Neural cell (in vitro differentiated cells): ENCODE data around the gene CELF4. TPM values are rescaled to one million over a fixed set of nuclear protein-coding genes. Genes with fewer than 3 reads are reported as not detected.

Experiments
- H2AFZ ChIP-seq: fragments of 200-600, 300-800 bp; sonication (generic), shearing (Covaris generic); 2 replicates; pipeline ENCODE4 v1.6.0; 2014; ENCODE audit warnings: low read depth, mild to moderate bottlenecking, antibody characterized with exemption, low read length, moderate library complexity
- H3F3A ChIP-seq: fragments of 200-600 bp; shearing (Covaris generic); 2 replicates; pipeline ENCODE4 v1.6.1; 2016; ENCODE audit warnings: mild to moderate bottlenecking, moderate library complexity, mixed read lengths, antibody characterized with exemption, low read length; ENCODE audit not compliant: insufficient read depth, poor library complexity, severe bottlenecking
- H3K27ac ChIP-seq: fragments of 200-600, 300-800 bp; sonication (generic), shearing (Covaris generic); 2 replicates; pipeline ENCODE4 v1.5.1; 2014; ENCODE audit warnings: mild to moderate bottlenecking, low read length, moderate library complexity
- H3K27me3 ChIP-seq: fragments of 300-800, 200-600 bp; sonication (generic), shearing (Covaris generic); 2 replicates; pipeline ENCODE4 v1.6.0; 2014; ENCODE audit warnings: mild to moderate bottlenecking, low read depth, low read length, moderate library complexity; ENCODE audit not compliant: insufficient read depth
- H3K36me3 ChIP-seq: fragments of 300-800, 200-600 bp; sonication (generic), shearing (Covaris generic); 2 replicates; pipeline ENCODE4 v1.5.1; 2014; ENCODE audit warnings: mild to moderate bottlenecking, antibody characterized with exemption, low read length, moderate library complexity; ENCODE audit not compliant: insufficient read depth
- H3K4me2 ChIP-seq: fragments of 300-800, 200-600 bp; sonication (generic), shearing (Covaris generic); 2 replicates; pipeline ENCODE4 v1.6.0; 2014; ENCODE audit warnings: mild to moderate bottlenecking, low read length
- H3K4me3 ChIP-seq: fragments of 300-800, 200-600 bp; sonication (generic), shearing (Covaris generic); 2 replicates; pipeline ENCODE4 v1.5.1; 2014; ENCODE audit warnings: mild to moderate bottlenecking, low read length, moderate library complexity
- H3K79me2 ChIP-seq: fragments of 200-600 bp; shearing (Covaris generic); replicated peaks from 2 replicates; pipeline ENCODE4 v1.6.0; 2014; ENCODE audit warnings: mild to moderate bottlenecking, low read length, moderate library complexity; ENCODE audit not compliant: insufficient read depth
- H3K9ac ChIP-seq: fragments of 300-800, 200-600 bp; sonication (generic), shearing (Covaris generic); 2 replicates; pipeline ENCODE4 v1.6.1; 2016; ENCODE audit warnings: mild to moderate bottlenecking, low read length, mixed read lengths
- H3K9me2 ChIP-seq: fragments of 200-600 bp; shearing (Covaris generic); 2 replicates; pipeline ENCODE4 v1.6.1; 2016; ENCODE audit warnings: mild to moderate bottlenecking, low read length, mixed read lengths; ENCODE audit not compliant: insufficient read depth
- H3K9me3 ChIP-seq: fragments of 200-600, 300-800 bp; sonication (generic), shearing (Covaris generic); 2 replicates; pipeline ENCODE4 v1.6.1; 2016; ENCODE audit warnings: mild to moderate bottlenecking, mixed run types, low read length, moderate library complexity, mixed read lengths
- H4K20me1 ChIP-seq: fragments of 200-600 bp; shearing (Covaris generic); 2 replicates; pipeline ENCODE4 v1.6.1; 2016; ENCODE audit warnings: mild to moderate bottlenecking, mixed run types; ENCODE audit not compliant: insufficient read depth
- CTCF ChIP-seq: fragments of 450-650 bp; IDR thresholded peaks from 2 replicates; pipeline ENCODE4 v1.5.1; 2014; ENCODE audit warnings: antibody characterized with exemption, mild to moderate bottlenecking, moderate library complexity; ENCODE audit not compliant: poor library complexity, severe bottlenecking
- EP300 ChIP-seq: fragments of 450-650 bp; conservative IDR thresholded peaks from 2 replicates; pipeline ENCODE4 v1.6.1; 2014; ENCODE audit warnings: antibody characterized with exemption, mild to moderate bottlenecking, moderate library complexity; ENCODE audit not compliant: poor library complexity, severe bottlenecking
- EZH2 ChIP-seq: fragments of 200-600, 300-800 bp; shearing (Covaris generic), sonication (generic); IDR thresholded peaks from 2 replicates; pipeline ENCODE4 v1.6.1; 2014; ENCODE audit warnings: antibody characterized with exemption, low read length, borderline replicate concordance, mild to moderate bottlenecking; ENCODE audit not compliant: insufficient read depth, poor library complexity, severe bottlenecking
- MXI1 ChIP-seq: fragments of 450-650 bp; conservative IDR thresholded peaks from 2 replicates; pipeline ENCODE4 v1.6.1; 2014; ENCODE audit warnings: antibody characterized with exemption, mild to moderate bottlenecking; ENCODE audit not compliant: poor library complexity, severe bottlenecking
- POLR2AphosphoS5 ChIP-seq: IDR thresholded peaks from 2 replicates; pipeline ENCODE4 v1.6.1; 2012
- RAD21 ChIP-seq: fragments of 450-650 bp; conservative IDR thresholded peaks from 2 replicates; pipeline ENCODE4 v1.6.1; 2014; ENCODE audit warnings: antibody characterized with exemption, mild to moderate bottlenecking, moderate library complexity
- SMC3 ChIP-seq: fragments of 450-650 bp; conservative IDR thresholded peaks from 2 replicates; pipeline ENCODE4 v1.6.1; 2014; ENCODE audit warnings: antibody characterized with exemption, mild to moderate bottlenecking, moderate library complexity; ENCODE audit not compliant: poor library complexity
- TAF1 ChIP-seq: IDR thresholded peaks from 2 replicates; pipeline ENCODE4 v1.6.1; 2012; ENCODE audit warnings: low read depth
- polyA plus RNA-seq: library from polyadenylated mRNA; depleted of rRNA; stranded (reverse); fragments of >200 nt; gene quantifications from 2 replicates; pipeline ENCODE4 v1.2.3, GENCODE V29; 2014
- TF ChIP-seq, protein P1 (sequence below): IDR thresholded peaks from 2 replicates; pipeline ENCODE4 v1.6.1; 2012; ENCODE audit warnings: borderline replicate concordance

CELF4 gene
- polyA plus RNA-seq, 1 donor from 2014 or later = 191 TPM

DNA sequence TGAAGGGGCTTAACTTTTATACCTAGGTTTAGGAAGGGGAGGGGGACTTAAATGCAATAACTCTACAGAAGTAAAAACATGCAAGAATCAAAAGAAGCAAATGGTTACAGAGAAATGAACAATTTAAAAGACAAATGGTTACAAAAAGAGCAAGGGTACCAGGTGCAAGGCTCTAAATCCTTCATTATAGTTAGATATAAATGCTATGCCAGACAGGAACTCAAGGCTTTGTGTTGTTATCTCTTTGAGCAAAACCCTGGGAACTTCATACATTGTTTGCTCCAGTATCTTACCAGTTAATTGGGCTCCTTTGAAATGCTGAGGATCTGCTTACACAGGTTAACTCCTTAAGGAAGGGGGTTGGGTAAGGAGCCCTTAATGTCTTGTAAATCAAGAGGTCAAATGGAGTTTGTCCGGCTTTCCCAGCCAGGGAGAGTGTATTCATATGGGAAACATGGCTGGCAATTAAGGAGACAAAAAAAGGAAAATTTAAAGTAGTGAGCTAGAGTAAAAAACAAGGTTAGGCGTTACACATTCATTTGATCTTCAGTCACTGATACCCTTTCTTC lies 347.5 kb downstream of the CELF4 start:
- TF ChIP-seq SMC3 (no peak), EZH2 (no peak), EP300 (no peak), POLR2AphosphoS5 (no peak), CTCF (no peak), MXI1 (no peak), RAD21 (no peak)
- TF ChIP-seq, protein P1, sequence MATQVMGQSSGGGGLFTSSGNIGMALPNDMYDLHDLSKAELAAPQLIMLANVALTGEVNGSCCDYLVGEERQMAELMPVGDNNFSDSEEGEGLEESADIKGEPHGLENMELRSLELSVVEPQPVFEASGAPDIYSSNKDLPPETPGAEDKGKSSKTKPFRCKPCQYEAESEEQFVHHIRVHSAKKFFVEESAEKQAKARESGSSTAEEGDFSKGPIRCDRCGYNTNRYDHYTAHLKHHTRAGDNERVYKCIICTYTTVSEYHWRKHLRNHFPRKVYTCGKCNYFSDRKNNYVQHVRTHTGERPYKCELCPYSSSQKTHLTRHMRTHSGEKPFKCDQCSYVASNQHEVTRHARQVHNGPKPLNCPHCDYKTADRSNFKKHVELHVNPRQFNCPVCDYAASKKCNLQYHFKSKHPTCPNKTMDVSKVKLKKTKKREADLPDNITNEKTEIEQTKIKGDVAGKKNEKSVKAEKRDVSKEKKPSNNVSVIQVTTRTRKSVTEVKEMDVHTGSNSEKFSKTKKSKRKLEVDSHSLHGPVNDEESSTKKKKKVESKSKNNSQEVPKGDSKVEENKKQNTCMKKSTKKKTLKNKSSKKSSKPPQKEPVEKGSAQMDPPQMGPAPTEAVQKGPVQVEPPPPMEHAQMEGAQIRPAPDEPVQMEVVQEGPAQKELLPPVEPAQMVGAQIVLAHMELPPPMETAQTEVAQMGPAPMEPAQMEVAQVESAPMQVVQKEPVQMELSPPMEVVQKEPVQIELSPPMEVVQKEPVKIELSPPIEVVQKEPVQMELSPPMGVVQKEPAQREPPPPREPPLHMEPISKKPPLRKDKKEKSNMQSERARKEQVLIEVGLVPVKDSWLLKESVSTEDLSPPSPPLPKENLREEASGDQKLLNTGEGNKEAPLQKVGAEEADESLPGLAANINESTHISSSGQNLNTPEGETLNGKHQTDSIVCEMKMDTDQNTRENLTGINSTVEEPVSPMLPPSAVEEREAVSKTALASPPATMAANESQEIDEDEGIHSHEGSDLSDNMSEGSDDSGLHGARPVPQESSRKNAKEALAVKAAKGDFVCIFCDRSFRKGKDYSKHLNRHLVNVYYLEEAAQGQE = no peak
- no peaks in the 10 kb centered on the region for H3F3A ChIP-seq
- no peaks in the 10 kb centered on the region for H3K36me3 ChIP-seq
- H3K79me2 ChIP-seq = no peaks in the 10 kb centered on the region
- no peaks in the 10 kb centered on the region for H3K9me2 ChIP-seq
- no peak overlapping the region for H3K4me3 ChIP-seq
- no peaks in the 10 kb centered on the region for H4K20me1 ChIP-seq
- no peak overlapping the region for H3K9ac ChIP-seq
- no peak overlapping the region for H3K27ac ChIP-seq
- H3K9me3 ChIP-seq = no peaks in the 10 kb centered on the region
- H3K27me3 ChIP-seq = no peaks in the 10 kb centered on the region
- H2AFZ ChIP-seq = no peak overlapping the region
- no peak overlapping the region for H3K4me2 ChIP-seq

GRCh38 chr18:37210781-37211180 lies 354.8 kb downstream of the CELF4 start:
- H3K4me3 ChIP-seq = no peak overlapping the region
- H3F3A ChIP-seq = no peaks in the 10 kb centered on the region
- no peak overlapping the region for H3K9ac ChIP-seq
- no peaks in the 10 kb centered on the region for H3K79me2 ChIP-seq
- H3K36me3 ChIP-seq = no peaks in the 10 kb centered on the region
- H4K20me1 ChIP-seq = no peaks in the 10 kb centered on the region
- no peaks in the 10 kb centered on the region for H3K27me3 ChIP-seq
- H2AFZ ChIP-seq = no peak overlapping the region
- no peaks in the 10 kb centered on the region for H3K9me2 ChIP-seq
- H3K27ac ChIP-seq = no peak overlapping the region
- H3K4me2 ChIP-seq = no peak overlapping the region
- H3K9me3 ChIP-seq = no peaks in the 10 kb centered on the region
- TF ChIP-seq EP300 (no peak), POLR2AphosphoS5 (no peak), RAD21 (no peak), CTCF (no peak), TAF1 (no peak), MXI1 (no peak), SMC3 (no peak), EZH2 (no peak)
- TF ChIP-seq, protein P1 = no peak
